Keratinocyte (primary cell): ENCODE data around the gene MARCHF7. TPM values are rescaled to one million over a fixed set of nuclear protein-coding genes. Genes with fewer than 3 reads are reported as not detected.

Source experiments
- DNase-seq: peaks from one replicate; pipeline ENCODE4 v3.0.0-alpha.2; 2011; ENCODE audit warnings: low read depth, missing footprints, low spot score
- FAIRE-seq: peaks from 2 replicates; lab custom pipeline; 2011; peaks lifted over from hg19 to GRCh38; lab: Jason Lieb, UNC
- H2AFZ ChIP-seq: 2 replicates; pipeline ENCODE4 v1.6.0; 2012; ENCODE audit warnings: low read length, control low read depth, inconsistent platforms; ENCODE audit not compliant: control insufficient read depth
- H3K27ac ChIP-seq: 2 replicates; pipeline ENCODE4 v1.5.1; 2011; ENCODE audit warnings: low read length; ENCODE audit not compliant: control insufficient read depth, insufficient read depth
- H3K27me3 ChIP-seq: 3 replicates; pipeline ENCODE4 v1.6.0; 2011; ENCODE audit warnings: low read length; ENCODE audit not compliant: control insufficient read depth, insufficient read depth; ENCODE audit errors: extremely low read depth
- H3K36me3 ChIP-seq, 2 experiments: 2 replicates in 1 of 2; 3 replicates in 1 of 2; pipeline ENCODE4 v1.5.1; 2011; ENCODE audit warnings: low read length in 2 of 2, mild to moderate bottlenecking in 1 of 2; ENCODE audit not compliant: control insufficient read depth in 2 of 2, insufficient read depth in 2 of 2; ENCODE audit errors: extremely low read depth in 1 of 2
- H3K4me1 ChIP-seq: 3 replicates; pipeline ENCODE4 v1.5.1; 2011; ENCODE audit warnings: low read length; ENCODE audit not compliant: control insufficient read depth, insufficient read depth; ENCODE audit errors: extremely low read depth
- H3K4me2 ChIP-seq: 3 replicates; pipeline ENCODE4 v1.6.0; 2011; ENCODE audit warnings: low read depth, low read length; ENCODE audit not compliant: control insufficient read depth, insufficient read depth; ENCODE audit errors: extremely low read depth
- H3K4me3 ChIP-seq, 3 experiments: fragments of 200-600 bp in 1 of 3; sonication (generic) in 1 of 3; 2 replicates in 2 of 3; 3 replicates in 1 of 3; pipeline ENCODE4 v1.5.1; 2011 to 2016; ENCODE audit warnings: low read length in 3 of 3, mild to moderate bottlenecking in 3 of 3, control low read depth in 2 of 3, inconsistent platforms in 1 of 3, low read depth in 1 of 3, mixed read lengths in 1 of 3, mixed run types in 1 of 3, moderate library complexity in 1 of 3; ENCODE audit not compliant: control insufficient read depth in 2 of 3, insufficient read depth in 2 of 3; ENCODE audit errors: extremely low read depth in 1 of 3
- H3K79me2 ChIP-seq: 2 replicates; pipeline ENCODE4 v1.6.0; 2012; ENCODE audit warnings: low read length; ENCODE audit not compliant: control insufficient read depth, insufficient read depth
- H3K9ac ChIP-seq: 3 replicates; pipeline ENCODE4 v1.6.0; 2011; ENCODE audit warnings: low read length; ENCODE audit not compliant: control insufficient read depth, insufficient read depth; ENCODE audit errors: extremely low read depth
- H3K9me1 ChIP-seq: 3 replicates; pipeline ENCODE4 v1.6.0; 2011; ENCODE audit warnings: low read length; ENCODE audit not compliant: control insufficient read depth, insufficient read depth; ENCODE audit errors: extremely low read depth
- H3K9me3 ChIP-seq: 2 replicates; pipeline ENCODE4 v1.5.1; 2012; ENCODE audit warnings: low read depth, low read length; ENCODE audit not compliant: control insufficient read depth
- H4K20me1 ChIP-seq: 3 replicates; pipeline ENCODE4 v1.6.0; 2011; ENCODE audit warnings: low read length; ENCODE audit not compliant: control insufficient read depth, insufficient read depth; ENCODE audit errors: extremely low read depth
- EZH2 ChIP-seq: IDR thresholded peaks from one replicate; pipeline ENCODE4 v1.6.1; 2012; ENCODE audit warnings: inconsistent platforms, mild to moderate bottlenecking, low read length, moderate library complexity
- dilution Hi-C: fragments of 300-500 bp; cut with MboI; formaldehyde crosslinking; loops from one replicate; pipeline ENCODE4 v1.7.0; 2020; ENCODE audit warnings: low sequenced_read_pairs; ENCODE audit not compliant: extremely low pct_ligation_motif_present
- polyA plus RNA-seq, 5 experiments: library from polyadenylated mRNA; depleted of rRNA in 3 of 5; stranded (reverse) in 3 of 5; stranded (forward) in 1 of 5; unstranded in 1 of 5; fragments of >200 nt; gene quantifications; 1 replicate in 1 of 5; 2 replicates in 3 of 5; 3 replicates in 1 of 5; pipeline versions ENCODE4 v1.2.1 to v1.2.3, GENCODE V29; 2011 to 2012; ENCODE audit warnings: missing spikeins in 2 of 5, low read depth in 1 of 5, low replicate concordance in 1 of 5
- TF ChIP-seq, protein P1 (sequence below), 3 experiments: IDR thresholded peaks in 1 of 3; conservative IDR thresholded peaks in 1 of 3; optimal IDR thresholded peaks in 1 of 3; 2 replicates in 2 of 3; 3 replicates in 1 of 3; pipeline versions ENCODE3 to v1.5.1; 2011; ENCODE audit warnings: low read length in 3 of 3, mild to moderate bottlenecking in 3 of 3, moderate library complexity in 2 of 3, control low read depth in 1 of 3, inconsistent platforms in 1 of 3; ENCODE audit not compliant: insufficient read depth in 2 of 3; ENCODE audit errors: extremely low read depth in 1 of 3

The MARCHF7 gene
- polyA plus RNA-seq, 1 donor (not counting 4 experiments of a cell fraction or from before 2014, with no cell fraction given), result 89.4 TPM

DNA sequence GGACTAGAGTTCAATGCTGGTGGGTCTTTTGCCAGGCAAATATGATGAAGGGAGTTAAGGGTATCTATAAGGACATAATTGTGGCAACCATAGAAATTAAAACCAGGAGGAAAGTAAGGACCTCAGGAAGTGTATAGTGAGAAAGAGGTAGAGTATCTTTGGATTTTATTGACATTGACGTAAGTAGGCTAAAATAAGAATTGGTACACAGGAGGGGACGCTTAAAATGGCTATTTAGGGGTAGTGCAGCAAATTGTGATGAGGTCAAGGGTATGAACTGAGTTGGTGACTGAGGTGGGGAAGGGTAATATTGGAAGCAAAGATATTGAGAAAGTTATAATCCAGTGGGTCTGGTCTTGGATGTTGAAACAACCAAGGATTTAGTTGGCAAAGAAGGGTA lies 42.7 kb downstream of the MARCHF7 start:
- no peak overlapping the region for H3K4me2 ChIP-seq
- dilution Hi-C loops, result no loop called here

DNA sequence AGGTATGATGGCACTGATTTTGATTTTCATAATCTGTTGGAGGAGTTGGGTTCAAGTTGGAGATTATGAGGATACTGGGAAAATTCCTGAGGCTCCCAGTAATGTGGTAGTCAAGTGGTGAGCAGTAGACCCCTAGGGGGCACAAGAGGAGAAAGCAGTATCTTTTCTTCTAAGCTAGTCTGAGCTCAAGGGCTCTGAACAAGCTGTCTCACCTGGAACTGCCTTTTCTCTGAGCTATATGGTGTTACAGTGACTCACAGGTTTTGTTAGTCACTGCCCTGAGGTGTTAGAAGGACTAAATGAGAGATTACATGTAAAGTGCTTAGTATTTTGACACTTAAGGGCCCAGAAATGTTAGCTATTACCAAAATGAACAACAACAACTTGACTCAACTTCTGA lies 43.5 kb downstream of the MARCHF7 start:
- no peaks in the 10 kb centered on the region for H3K27me3 ChIP-seq
- FAIRE-seq, result peak; percentile 99
- dilution Hi-C loops, result no loop called here
- H3K9me3 ChIP-seq, result no peaks in the 10 kb centered on the region
- peaks cover 20% of the 10 kb centered on the region for H3K4me1 ChIP-seq
- H3K36me3 ChIP-seq, result peaks cover 18 to 30% of the 10 kb centered on the region in 2 experiments
- H3K9ac ChIP-seq, result no peak overlapping the region
- peaks cover 64% of the 10 kb centered on the region for H3K79me2 ChIP-seq
- peaks cover 14% of the 10 kb centered on the region for H4K20me1 ChIP-seq
- DNase-seq, result peak; percentile 100
- TF ChIP-seq, protein P1, sequence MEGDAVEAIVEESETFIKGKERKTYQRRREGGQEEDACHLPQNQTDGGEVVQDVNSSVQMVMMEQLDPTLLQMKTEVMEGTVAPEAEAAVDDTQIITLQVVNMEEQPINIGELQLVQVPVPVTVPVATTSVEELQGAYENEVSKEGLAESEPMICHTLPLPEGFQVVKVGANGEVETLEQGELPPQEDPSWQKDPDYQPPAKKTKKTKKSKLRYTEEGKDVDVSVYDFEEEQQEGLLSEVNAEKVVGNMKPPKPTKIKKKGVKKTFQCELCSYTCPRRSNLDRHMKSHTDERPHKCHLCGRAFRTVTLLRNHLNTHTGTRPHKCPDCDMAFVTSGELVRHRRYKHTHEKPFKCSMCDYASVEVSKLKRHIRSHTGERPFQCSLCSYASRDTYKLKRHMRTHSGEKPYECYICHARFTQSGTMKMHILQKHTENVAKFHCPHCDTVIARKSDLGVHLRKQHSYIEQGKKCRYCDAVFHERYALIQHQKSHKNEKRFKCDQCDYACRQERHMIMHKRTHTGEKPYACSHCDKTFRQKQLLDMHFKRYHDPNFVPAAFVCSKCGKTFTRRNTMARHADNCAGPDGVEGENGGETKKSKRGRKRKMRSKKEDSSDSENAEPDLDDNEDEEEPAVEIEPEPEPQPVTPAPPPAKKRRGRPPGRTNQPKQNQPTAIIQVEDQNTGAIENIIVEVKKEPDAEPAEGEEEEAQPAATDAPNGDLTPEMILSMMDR (optimal IDR thresholded peaks at IDR 0.05 in 1 of 3, IDR thresholded peaks at IDR 0.05 in 1 of 3, conservative IDR thresholded peaks at IDR 0.05 in 1 of 3; ENCODE audit: extremely low read depth in 1 of 3, insufficient read depth in 2 of 3, low read length in 3 of 3), result peak; percentile 56 to 77 (median 66)
- TF ChIP-seq EZH2, result no peak
- H3K27ac ChIP-seq, result peak overlapping the region; percentile 55
- H3K9me1 ChIP-seq, result no peaks in the 10 kb centered on the region
- no peak overlapping the region for H2AFZ ChIP-seq
- H3K4me2 ChIP-seq, result peak overlapping the region; percentile 35
- H3K4me3 ChIP-seq, result no peak overlapping the region

More for the DNA sequence above, 42.7 kb downstream of the MARCHF7 start:
- DNase-seq (no peak), FAIRE-seq (peak; percentile 46)
- H3K4me1 ChIP-seq, result peaks cover 20% of the 10 kb centered on the region
- no peak for TF ChIP-seq EZH2
- TF ChIP-seq, protein P1 (optimal IDR thresholded peaks at IDR 0.05 in 1 of 3, IDR thresholded peaks at IDR 0.05 in 1 of 3, conservative IDR thresholded peaks at IDR 0.05 in 1 of 3; ENCODE audit: extremely low read depth in 1 of 3, insufficient read depth in 2 of 3, low read length in 3 of 3), result no peak
- H3K9me3 ChIP-seq, result no peaks in the 10 kb centered on the region
- peaks cover 13 to 23% of the 10 kb centered on the region in 2 experiments for H3K36me3 ChIP-seq
- H4K20me1 ChIP-seq, result peaks cover 14% of the 10 kb centered on the region
- peak overlapping the region; percentile 50 for H3K27ac ChIP-seq
- no peaks in the 10 kb centered on the region for H3K27me3 ChIP-seq
- H3K4me3 ChIP-seq, result no peak overlapping the region
- H3K79me2 ChIP-seq, result peaks cover 63% of the 10 kb centered on the region
- H3K9ac ChIP-seq, result no peak overlapping the region
- H3K9me1 ChIP-seq, result no peaks in the 10 kb centered on the region
- H2AFZ ChIP-seq, result no peak overlapping the region
